Thoracic aorta (tissue), 2 donors: ENCODE data around the gene CAMK1. TPM values are rescaled to one million over a fixed set of nuclear protein-coding genes. Genes with fewer than 3 reads are reported as not detected.

Experiments used
- ATAC-seq: fragments of 150-250 bp; one replicate; pipeline ENCODE4 v1.8.0; 2017; ENCODE audit warnings: low read depth; ENCODE audit not compliant: insufficient number of reproducible peaks, low FRiP score
- DNase-seq: peaks from one replicate; pipeline ENCODE4 v3.0.0-alpha.2; 2020; ENCODE audit warnings: low spot score
- H3K27ac ChIP-seq, 2 donors: fragments of 200-600 bp; sonication (generic); 1 replicate in 1 of 2; 2 replicates in 1 of 2; pipeline ENCODE4 v1.5.1; 2016; ENCODE audit warnings: mild to moderate bottlenecking in 2 of 2, moderate library complexity in 2 of 2
- H3K27me3 ChIP-seq: fragments of 200-600 bp; sonication (generic); replicated peaks from 2 replicates; pipeline ENCODE4 v1.6.0; 2016; ENCODE audit warnings: mild to moderate bottlenecking; ENCODE audit not compliant: insufficient read depth
- H3K36me3 ChIP-seq: fragments of 200-600 bp; sonication (generic); one replicate; pipeline ENCODE4 v1.5.1; 2016
- H3K4me1 ChIP-seq, 2 donors: fragments of 200-600 bp; sonication (generic); 1 replicate in 1 of 2; 2 replicates in 1 of 2; pipeline versions ENCODE4 v1.5.1 to v1.6.0; 2016; ENCODE audit warnings: low read depth in 2 of 2, mild to moderate bottlenecking in 1 of 2; ENCODE audit not compliant: control insufficient read depth in 1 of 2
- H3K4me3 ChIP-seq: fragments of 200-600 bp; sonication (generic); 2 replicates; pipeline ENCODE4 v1.5.1; 2016; ENCODE audit warnings: mild to moderate bottlenecking
- H3K9me3 ChIP-seq: fragments of 200-600 bp; sonication (generic); 2 replicates; pipeline ENCODE4 v1.5.1; 2016
- CTCF ChIP-seq: fragments of 200-600 bp; sonication (generic); IDR thresholded peaks from one replicate; pipeline ENCODE4 v1.5.1; 2019; ENCODE audit warnings: antibody characterized with exemption
- total RNA-seq, 2 donors: library from RNA; depleted of rRNA; stranded (reverse); fragments of >200 nt; gene quantifications; one replicate each; pipeline versions ENCODE4 v1.1.0 to v1.2.3, GENCODE V29; 2016

The CAMK1 gene
- total RNA-seq, 2 donors from 2014 or later: 50.9 to 69.7 TPM

DNA sequence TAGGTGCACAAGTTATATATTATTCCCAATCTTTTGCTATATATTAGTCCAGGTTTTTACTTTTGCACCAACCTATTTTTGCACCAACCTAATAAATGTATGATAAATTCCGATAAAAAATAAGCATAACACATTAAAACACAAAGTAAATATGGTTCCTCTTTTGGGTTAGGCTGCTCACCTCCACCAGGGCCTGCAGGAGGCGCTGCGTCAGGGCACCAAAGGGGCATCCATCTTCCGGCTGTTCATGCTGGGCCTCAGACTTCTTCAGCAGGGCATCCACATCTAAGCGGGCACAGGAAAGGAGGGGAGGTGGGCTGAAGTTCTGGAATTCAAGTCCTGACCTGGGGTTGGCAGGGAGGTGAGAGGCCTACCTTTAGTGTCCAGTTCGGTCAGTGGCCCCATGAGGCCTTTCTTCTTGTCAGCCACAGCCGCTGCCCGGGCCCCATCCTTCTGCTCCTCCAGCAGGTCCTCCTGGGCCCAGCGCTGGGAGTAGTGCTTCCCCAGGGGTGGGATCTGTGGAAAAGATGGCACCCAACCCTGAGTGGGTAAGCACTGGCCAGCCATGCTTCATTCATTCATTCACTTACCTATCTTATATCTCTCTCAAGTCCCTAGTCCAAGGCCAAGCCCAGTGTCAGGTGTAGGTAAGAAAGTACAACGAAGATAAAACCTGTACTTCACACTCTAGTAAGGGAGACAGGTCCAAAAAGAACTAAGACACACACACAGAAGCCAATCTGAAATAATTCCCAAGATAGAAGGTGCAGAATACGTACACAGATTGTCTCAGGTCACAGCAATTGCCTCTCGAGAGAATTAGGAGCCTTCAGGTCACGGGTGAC, 17.3 kb upstream of the CAMK1 start:
- no peak for ATAC-seq
- no peaks in the 10 kb centered on the region for H3K9me3 ChIP-seq
- no peaks in the 10 kb centered on the region for H3K27me3 ChIP-seq
- TF ChIP-seq CTCF: peak; percentile 20
- DNase-seq: no peak
- H3K4me3 ChIP-seq: no peak overlapping the region
- H3K27ac ChIP-seq: no peak overlapping the region
- H3K4me1 ChIP-seq: peaks cover 12 to 16% of the 10 kb centered on the region in 2 donors
- peaks cover 24% of the 10 kb centered on the region for H3K36me3 ChIP-seq

GRCh38 chr3:9786209-9786739, 16.5 kb upstream of the CAMK1 start:
- H3K36me3 ChIP-seq: peaks cover 26% of the 10 kb centered on the region
- no peak overlapping the region for H3K4me3 ChIP-seq
- no peak for ATAC-seq
- no peak for DNase-seq
- peaks cover 6 to 9% of the 10 kb centered on the region in 2 donors for H3K4me1 ChIP-seq
- H3K27me3 ChIP-seq: no peaks in the 10 kb centered on the region
- no peak overlapping the region for H3K27ac ChIP-seq
- no peaks in the 10 kb centered on the region for H3K9me3 ChIP-seq
- TF ChIP-seq CTCF: no peak

DNA sequence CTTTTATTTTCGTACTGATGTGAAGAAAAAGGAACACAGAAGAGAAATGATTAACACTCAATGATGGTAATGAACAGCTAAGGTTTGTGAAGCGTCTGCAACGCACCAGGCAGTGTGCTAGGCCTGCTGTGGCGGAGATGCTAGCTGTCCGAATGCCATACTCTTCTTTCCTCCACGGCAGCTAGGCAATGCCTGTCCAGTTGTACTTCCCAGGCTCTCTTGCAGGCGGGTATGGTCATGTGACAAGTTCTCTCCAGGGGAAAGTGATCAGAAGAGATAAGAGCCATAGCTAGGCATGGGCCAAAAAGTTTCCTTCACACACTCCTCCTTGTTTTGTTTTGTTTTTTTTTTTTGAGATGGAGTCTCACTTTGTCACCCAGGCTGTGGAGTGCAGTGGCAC, 15.9 kb upstream of the CAMK1 start:
- DNase-seq (no peak), ATAC-seq (no peak)
- TF ChIP-seq CTCF: no peak
- H3K27ac ChIP-seq: no peak overlapping the region
- H3K4me1 ChIP-seq: peaks cover 3% of the 10 kb centered on the region in 2 donors
- peaks cover 31% of the 10 kb centered on the region for H3K36me3 ChIP-seq
- H3K27me3 ChIP-seq: no peaks in the 10 kb centered on the region
- H3K9me3 ChIP-seq: no peaks in the 10 kb centered on the region
- H3K4me3 ChIP-seq: no peak overlapping the region

DNA sequence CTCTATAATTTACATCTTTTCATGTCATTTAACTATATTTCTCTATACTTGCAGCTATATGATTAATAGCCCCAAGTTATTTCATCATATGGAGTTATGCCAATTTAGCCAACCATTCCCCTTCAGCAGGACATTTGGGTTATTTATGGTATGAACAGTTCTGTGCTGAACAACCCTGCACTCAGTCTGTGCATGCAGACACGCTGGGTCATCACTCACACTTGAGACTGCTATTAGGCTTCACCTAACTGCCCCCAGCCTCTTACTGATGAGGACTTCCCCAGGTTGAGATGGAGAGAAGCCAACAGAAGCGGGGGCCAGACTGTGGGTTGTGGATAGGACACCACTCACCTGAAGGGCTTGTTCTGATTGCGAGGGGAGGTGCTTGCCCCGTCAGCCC, 15.2 kb upstream of the CAMK1 start:
- no peaks in the 10 kb centered on the region for H3K27me3 ChIP-seq
- H3K4me3 ChIP-seq: no peak overlapping the region
- H3K9me3 ChIP-seq: no peaks in the 10 kb centered on the region
- no peak overlapping the region for H3K27ac ChIP-seq
- H3K36me3 ChIP-seq: peaks cover 37% of the 10 kb centered on the region
- DNase-seq (no peak), ATAC-seq (no peak)
- peaks cover 0 to 3% of the 10 kb centered on the region in 2 donors for H3K4me1 ChIP-seq
- TF ChIP-seq CTCF: no peak

- H3K4me1 ChIP-seq: peaks cover 3 to 4% of the 10 kb centered on the region in 2 donors
- no peak overlapping the region for H3K4me3 ChIP-seq
- no peak overlapping the region for H3K27ac ChIP-seq
- H3K9me3 ChIP-seq: no peaks in the 10 kb centered on the region
- ATAC-seq (no peak), DNase-seq (no peak)
- no peak for TF ChIP-seq CTCF
- peaks cover 29% of the 10 kb centered on the region for H3K36me3 ChIP-seq
- H3K27me3 ChIP-seq: no peaks in the 10 kb centered on the region
Measured at GRCh38 chr3:9783954-9784353, 14.2 kb upstream of the CAMK1 start.
